Inferior parietal cortex (tissue), 1 donor: ENCODE data around the gene USP22.
A peak's percentile ranks its signal among the peaks of the same experiment; 100 is the strongest.
"Not testable (repeated sequence)": the region's sequence is repeated elsewhere in the genome, so short reads cannot be mapped to it uniquely, and the experiment has no call there.

Experiments used
- DNase-seq: peaks from one replicate; pipeline ENCODE4 v3.0.0-alpha.2; 2016; ENCODE audit errors: extremely low spot score

Gene USP22

GRCh38 chr17:21042458-21043295 is at the start of gene USP22:
USP22 (minus strand) TSS chr17:21043011; CDS start chr17:21042835, 176 bp downstream.
- DNase-seq = no peak

GRCh38 chr17:21090902-21091618 is 48.2 kb upstream of the USP22 start:
- DNase-seq = no peak

- no peak for DNase-seq
Measured at GRCh38 chr17:21089933-21090901, 47.4 kb upstream of the USP22 start.

GRCh38 chr17:21089145-21089544 is 46.3 kb upstream of the USP22 start:
- no peak for DNase-seq

- DNase-seq = no peak
Measured at GRCh38 chr17:21085707-21086106, 42.9 kb upstream of the USP22 start.

- not testable (repeated sequence) for DNase-seq
Measured at GRCh38 chr17:21085280-21085679, 42.5 kb upstream of the USP22 start.

- DNase-seq = no peak
Measured at GRCh38 chr17:21082001-21082436, 39.2 kb upstream of the USP22 start.

- no peak for DNase-seq
Measured at GRCh38 chr17:21079196-21079595, 36.4 kb upstream of the USP22 start.

- no peak for DNase-seq
Measured at GRCh38 chr17:21078016-21078780, 35.4 kb upstream of the USP22 start.

- no peak for DNase-seq
Measured at GRCh38 chr17:21077281-21077680, 34.5 kb upstream of the USP22 start.

- no peak for DNase-seq
Measured at GRCh38 chr17:21076242-21076641, 33.4 kb upstream of the USP22 start.

GRCh38 chr17:21075739-21076085 is 32.9 kb upstream of the USP22 start:
- peak; percentile 52 for DNase-seq

GRCh38 chr17:21072745-21073197 is 30.0 kb upstream of the USP22 start:
- DNase-seq = peak; percentile 45

- no peak for DNase-seq
Measured at GRCh38 chr17:21066394-21066793, 23.6 kb upstream of the USP22 start.

GRCh38 chr17:21061971-21062526 is 19.2 kb upstream of the USP22 start:
- no peak for DNase-seq

- no peak for DNase-seq
Measured at GRCh38 chr17:21061158-21061835, 18.5 kb upstream of the USP22 start.

GRCh38 chr17:21059761-21060160 is 16.9 kb upstream of the USP22 start:
- DNase-seq = no peak

- no peak for DNase-seq
Measured at GRCh38 chr17:21058098-21058893, 15.5 kb upstream of the USP22 start.

- DNase-seq = not testable (repeated sequence)
Measured at GRCh38 chr17:21053056-21053455, 10.2 kb upstream of the USP22 start.
